IMR-90 (cell line): ENCODE results near the gene AGAP1. TPM values are rescaled to one million over a fixed set of nuclear protein-coding genes. Genes with fewer than 3 reads are reported as not detected.

Experiments used
- CEBPB ChIP-seq: IDR thresholded peaks from 2 replicates; pipeline ENCODE4 v1.6.1; 2012; ENCODE audit warnings: low read depth, low read length, improper control_type of control experiment
- microRNA-seq, 2 experiments: library from miRNA; stranded (forward) in 1 of 2; unstranded in 1 of 2; fragments of 10-50 nt in 1 of 2; fragments of <30 nt in 1 of 2; gene quantifications in 1 of 2; microRNA quantifications in 1 of 2; one replicate each; pipeline versions ENCODE3 to v1.1.0; 2013 to 2020; ENCODE audit not compliant: insufficient read depth in 1 of 2, insufficient read length in 1 of 2, unreplicated experiment in 1 of 2
- polyA plus RNA-seq, 3 experiments: library from polyadenylated mRNA; depleted of rRNA; stranded (reverse); fragments of >200 nt; gene quantifications; 2 replicates each; pipeline ENCODE4 v1.2.3, GENCODE V29; 2012; ENCODE audit warnings: low replicate concordance in 1 of 3
- small RNA-seq, 5 experiments: library from RNA; depleted of rRNA; stranded (forward); fragments of <200 nt; gene quantifications; one replicate each; pipeline ENCODE3, GENCODE V24; 2012
- total RNA-seq: library from RNA; depleted of rRNA; stranded (reverse); fragments of >200 nt; gene quantifications from 2 replicates; pipeline ENCODE4 v1.2.3, GENCODE V29; 2012

The AGAP1 gene
- total and polyA plus RNA-seq, 2 of the 4 experiments (the other 2 are of a cell fraction) = 15.1 to 16.4 TPM

DNA sequence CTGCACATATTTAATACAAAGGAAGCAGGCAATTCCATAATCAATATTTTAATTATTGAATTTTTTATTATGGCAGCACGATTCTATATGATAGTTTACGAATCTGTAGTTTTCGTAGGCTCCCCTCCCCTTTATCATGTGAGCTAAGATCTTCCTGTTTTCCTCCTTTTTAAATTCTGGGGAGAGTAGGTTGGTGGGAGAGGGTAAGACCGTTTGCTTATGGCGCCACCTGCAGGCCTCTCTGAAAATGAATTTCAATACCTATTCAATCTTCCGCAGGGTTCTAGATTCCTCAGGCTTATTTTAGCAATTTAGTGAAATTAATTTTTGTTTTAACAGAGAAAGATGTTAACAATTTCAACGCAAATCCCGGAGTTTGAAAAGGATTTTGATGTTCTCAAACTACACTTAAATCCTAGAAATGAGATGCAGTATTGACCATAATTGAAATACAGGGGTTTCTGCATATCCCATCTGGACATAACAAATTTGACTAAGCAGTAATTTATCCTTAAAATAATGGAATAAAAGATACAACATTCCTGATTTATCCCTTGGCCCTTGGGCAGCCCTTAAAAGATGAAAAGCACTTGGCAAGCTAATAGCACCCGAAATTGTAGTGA is 687.1 kb downstream of the AGAP1 start (continued):
- no peak for TF ChIP-seq CEBPB

Small RNA genes within 50 kb of the gene (microRNA-seq; reads per million reads assigned to microRNA genes)
- gene RF00019 (ENCODE audit: insufficient read depth, insufficient read length) (not detected), gene RN7SL204P (ENCODE audit: insufficient read depth, insufficient read length) (not detected), gene RNU7-127P (ENCODE audit: insufficient read depth, insufficient read length) (not detected), gene TMSB10P1 (ENCODE audit: insufficient read depth, insufficient read length) (not detected)

Small RNA genes within 50 kb of the gene (small RNA-seq; reads per million reads assigned to genes)
- gene RF00019 (0 reads per million in 5 experiments), gene RN7SL204P (0 reads per million in 5 experiments), gene RNU7-127P (0 reads per million in 5 experiments), gene TMSB10P1 (0 to 1.1 (median 0) reads per million in 5 experiments)
